Measurements from ENCODE around the gene CPVL.
"Not testable (repeated sequence)": the region's sequence is repeated elsewhere in the genome, so short reads cannot be mapped to it uniquely, and the experiment has no call there.

- TF ChIP-seq CTCF (IDR thresholded peaks at IDR 0.05); ZFX (IDR thresholded peaks at IDR 0.05; ENCODE audit: borderline replicate concordance): not testable (repeated sequence)
Measured at GRCh38 chr7:29114266-29114665, 32.1 kb downstream of the CPVL start.
